DND-41 (cell line): Measurements from ENCODE around the gene MCOLN3.

Experiments
- ATAC-seq: fragments of 200-7000 bp; cut with Tn5 transposase; 3 replicates; pipeline ENCODE4 v1.9.1; 2021; ENCODE audit warnings: low read depth; ENCODE audit not compliant: insufficient read depth
- DNase-seq: peaks from one replicate; pipeline ENCODE4 v3.0.0-alpha.2; 2020
- H2AFZ ChIP-seq: 2 replicates; pipeline ENCODE4 v1.6.0; 2012; ENCODE audit warnings: low read depth, low read length
- H3K27ac ChIP-seq: 2 replicates; pipeline ENCODE4 v1.5.1; 2012; ENCODE audit warnings: low read length, inconsistent platforms
- H3K27me3 ChIP-seq: fragments of 200-600 bp; sonication (generic); 2 replicates; pipeline ENCODE4 v1.6.0; 2012; ENCODE audit warnings: low read length, mild to moderate bottlenecking, inconsistent platforms; ENCODE audit not compliant: insufficient read depth, poor library complexity
- H3K36me3 ChIP-seq: 2 replicates; pipeline ENCODE4 v1.5.1; 2012; ENCODE audit warnings: low read length, inconsistent platforms; ENCODE audit not compliant: insufficient read depth
- H3K4me1 ChIP-seq: 2 replicates; pipeline ENCODE4 v1.5.1; 2012; ENCODE audit warnings: mild to moderate bottlenecking, low read length; ENCODE audit not compliant: insufficient read depth
- H3K4me2 ChIP-seq: 2 replicates; pipeline ENCODE4 v1.6.0; 2012; ENCODE audit warnings: mild to moderate bottlenecking, moderate library complexity, low read length, inconsistent platforms; ENCODE audit not compliant: insufficient read depth
- H3K4me3 ChIP-seq, 2 experiments: fragments of 200-600 bp in 1 of 2; shearing (Covaris generic) in 1 of 2; 2 replicates each; pipeline ENCODE4 v1.5.1; 2012 to 2016; ENCODE audit warnings: inconsistent platforms in 2 of 2, low read length in 2 of 2, mild to moderate bottlenecking in 2 of 2, low read depth in 1 of 2, moderate library complexity in 1 of 2
- H3K79me2 ChIP-seq: 2 replicates; pipeline ENCODE4 v1.6.0; 2012; ENCODE audit warnings: low read length, inconsistent platforms; ENCODE audit not compliant: insufficient read depth
- H3K9ac ChIP-seq: 2 replicates; pipeline ENCODE4 v1.6.0; 2012; ENCODE audit warnings: low read depth, mild to moderate bottlenecking, inconsistent platforms, low read length, moderate library complexity
- H3K9me3 ChIP-seq: 2 replicates; pipeline ENCODE4 v1.5.1; 2012; ENCODE audit warnings: low read length, moderate library complexity, mild to moderate bottlenecking, inconsistent platforms; ENCODE audit not compliant: insufficient read depth, severe bottlenecking
- H4K20me1 ChIP-seq: 2 replicates; pipeline ENCODE4 v1.6.0; 2012; ENCODE audit warnings: low read length; ENCODE audit not compliant: insufficient read depth
- CTCF ChIP-seq: IDR thresholded peaks from 2 replicates; pipeline ENCODE4 v1.5.1; 2012; ENCODE audit warnings: borderline replicate concordance, low read length, moderate library complexity, mild to moderate bottlenecking; ENCODE audit not compliant: poor library complexity, severe bottlenecking; ENCODE audit errors: extremely low read depth
- EZH2 ChIP-seq: IDR thresholded peaks from 3 replicates; pipeline ENCODE4 v1.6.1; 2012; ENCODE audit warnings: borderline replicate concordance, low read depth, mild to moderate bottlenecking, moderate library complexity, low read length, inconsistent platforms; ENCODE audit not compliant: severe bottlenecking

Gene MCOLN3

GRCh38 chr1:85027242-85027983 is 20.9 kb downstream of the MCOLN3 start:
- no peaks in the 10 kb centered on the region for H3K27me3 ChIP-seq

DNA sequence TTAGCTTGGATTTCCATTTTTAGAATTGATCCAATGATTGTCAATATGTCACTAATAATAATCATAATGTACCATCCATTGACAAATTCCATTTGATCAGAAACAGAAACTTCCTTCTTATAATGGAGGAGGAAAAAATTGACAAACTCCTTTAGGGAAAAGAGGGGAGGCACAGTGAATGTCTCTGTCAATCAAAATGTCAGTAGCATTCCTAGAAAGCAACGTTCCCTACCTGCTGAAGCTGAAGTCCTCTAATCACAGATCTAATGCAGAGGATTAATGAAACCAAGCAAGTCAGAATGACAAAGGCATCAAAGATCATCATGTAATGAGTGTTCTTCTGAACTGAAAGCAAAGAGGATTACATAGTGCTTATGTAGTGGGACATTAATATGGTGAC is 22.4 kb downstream of the MCOLN3 start:
- no peak overlapping the region for H3K9ac ChIP-seq
- H3K9me3 ChIP-seq = no peaks in the 10 kb centered on the region
- H3K4me1 ChIP-seq = no peaks in the 10 kb centered on the region
- no peaks in the 10 kb centered on the region for H3K27me3 ChIP-seq
- no peaks in the 10 kb centered on the region for H4K20me1 ChIP-seq
- ATAC-seq (no peak), DNase-seq (no peak)
- H2AFZ ChIP-seq = no peak overlapping the region
- TF ChIP-seq CTCF = no peak
- H3K36me3 ChIP-seq = no peaks in the 10 kb centered on the region
- H3K4me3 ChIP-seq = no peak overlapping the region
- H3K4me2 ChIP-seq = no peak overlapping the region
- H3K27ac ChIP-seq = no peak overlapping the region
- no peaks in the 10 kb centered on the region for H3K79me2 ChIP-seq

More at GRCh38 chr1:85027242-85027983, 20.9 kb downstream of the MCOLN3 start:
- ATAC-seq = 0 out of 3 replicates have a peak, but pooled peaks have one; percentile 33
- Histone ChIP-seq H3K9me3 (no peaks in the 10 kb centered on the region), H3K4me1 (no peaks in the 10 kb centered on the region), H3K9ac (no peak overlapping the region), H4K20me1 (no peaks in the 10 kb centered on the region), H3K36me3 (no peaks in the 10 kb centered on the region), H3K4me3 (no peak overlapping the region), H3K4me2 (no peak overlapping the region), H2AFZ (no peak overlapping the region), H3K79me2 (no peaks in the 10 kb centered on the region), H3K27ac (no peak overlapping the region)
- TF ChIP-seq EZH2 (no peak), CTCF (peak; percentile 10)
- no peak for DNase-seq

GRCh38 chr1:85024736-85025135 is 23.6 kb downstream of the MCOLN3 start:
- Histone ChIP-seq H3K4me1 (no peaks in the 10 kb centered on the region), H3K36me3 (no peaks in the 10 kb centered on the region), H3K27ac (no peak overlapping the region), H3K9me3 (no peaks in the 10 kb centered on the region), H3K4me3 (no peak overlapping the region), H3K4me2 (no peak overlapping the region), H3K9ac (no peak overlapping the region), H4K20me1 (no peaks in the 10 kb centered on the region), H3K79me2 (no peaks in the 10 kb centered on the region), H2AFZ (no peak overlapping the region), H3K27me3 (no peaks in the 10 kb centered on the region)
- no peak for DNase-seq
- ATAC-seq = no peak
- TF ChIP-seq EZH2 (no peak), CTCF (no peak)
